Smooth muscle cell (in vitro differentiated cells): Measurements from ENCODE around the gene UBE2S. TPM values are rescaled to one million over a fixed set of nuclear protein-coding genes. Genes with fewer than 3 reads are reported as not detected.

ENCODE experiments used
- DNase-seq: peaks from one replicate; lab custom pipeline; 2025; ENCODE audit not compliant: unreplicated experiment; lab: John Stamatoyannopoulos, UW
- H2AFZ ChIP-seq: fragments of 200-600 bp; sonication (generic); 2 replicates; pipeline ENCODE4 v1.6.0; 2016; ENCODE audit warnings: antibody characterized with exemption, low read depth, mild to moderate bottlenecking
- H3F3A ChIP-seq: fragments of 200-600 bp; sonication (generic); 2 replicates; pipeline ENCODE4 v1.6.0; 2017; ENCODE audit warnings: antibody characterized with exemption, low read depth
- H3K27ac ChIP-seq: fragments of 200-600 bp; sonication (generic); 2 replicates; pipeline ENCODE4 v1.5.1; 2016; ENCODE audit warnings: low read depth, mild to moderate bottlenecking
- H3K27me3 ChIP-seq: fragments of 200-600 bp; sonication (generic); 2 replicates; pipeline ENCODE4 v1.6.1; 2016; ENCODE audit warnings: low read depth, mild to moderate bottlenecking
- H3K36me3 ChIP-seq: fragments of 200-600 bp; sonication (generic); 2 replicates; pipeline ENCODE4 v1.5.1; 2016; ENCODE audit warnings: low read depth
- H3K4me1 ChIP-seq: fragments of 200-600 bp; sonication (generic); 2 replicates; pipeline ENCODE4 v1.5.1; 2016; ENCODE audit warnings: low read depth
- H3K4me2 ChIP-seq: fragments of 200-600 bp; sonication (generic); 2 replicates; pipeline ENCODE4 v1.6.0; 2016; ENCODE audit warnings: mild to moderate bottlenecking
- H3K4me3 ChIP-seq: fragments of 200-600 bp; sonication (generic); 2 replicates; pipeline ENCODE4 v1.5.1; 2016; ENCODE audit warnings: mild to moderate bottlenecking
- H3K79me2 ChIP-seq: fragments of 200-600 bp; sonication (generic); 2 replicates; pipeline ENCODE4 v1.6.0; 2016; ENCODE audit warnings: low read depth, mild to moderate bottlenecking
- H3K9ac ChIP-seq: fragments of 200-600 bp; sonication (generic); 2 replicates; pipeline ENCODE4 v1.6.0; 2016; ENCODE audit warnings: low read depth
- H3K9me3 ChIP-seq: fragments of 200-600 bp; sonication (generic); replicated peaks from 2 replicates; pipeline ENCODE4 v1.5.1; 2016; ENCODE audit warnings: low read depth
- H4K20me1 ChIP-seq: fragments of 200-600 bp; sonication (generic); 2 replicates; pipeline ENCODE4 v1.6.0; 2016; ENCODE audit warnings: low read depth
- WGBS: methylation state at CpG from one replicate; pipeline ENCODE4 v1.1.7; 2016; ENCODE audit warnings: low lambda C conversion rate; 5-methylcytosine and 5-hydroxymethylcytosine counted together
- polyA plus RNA-seq: library from polyadenylated mRNA; unstranded; fragments of >200 nt; fragmentation: Nextera tagmentation; extraction: Ambion mirVana; gene quantifications from 2 replicates; pipeline ENCODE4 v1.2.1, GENCODE V29; 2016
- total RNA-seq: library from RNA; depleted of rRNA; stranded (reverse); fragments of >200 nt; gene quantifications from 2 replicates; pipeline ENCODE4 v1.2.3, GENCODE V29; 2014
- TF ChIP-seq, protein P1 (sequence below): fragments of 200-600 bp; sonication (generic); IDR thresholded peaks from 2 replicates; pipeline ENCODE4 v1.5.1; 2017; ENCODE audit warnings: borderline replicate concordance, mild to moderate bottlenecking, antibody characterized with exemption; ENCODE audit not compliant: insufficient read depth, poor library complexity, severe bottlenecking

UBE2S gene
- total and polyA plus RNA-seq, 2 experiments from 2014 or later: 39.9 to 171 TPM

DNA sequence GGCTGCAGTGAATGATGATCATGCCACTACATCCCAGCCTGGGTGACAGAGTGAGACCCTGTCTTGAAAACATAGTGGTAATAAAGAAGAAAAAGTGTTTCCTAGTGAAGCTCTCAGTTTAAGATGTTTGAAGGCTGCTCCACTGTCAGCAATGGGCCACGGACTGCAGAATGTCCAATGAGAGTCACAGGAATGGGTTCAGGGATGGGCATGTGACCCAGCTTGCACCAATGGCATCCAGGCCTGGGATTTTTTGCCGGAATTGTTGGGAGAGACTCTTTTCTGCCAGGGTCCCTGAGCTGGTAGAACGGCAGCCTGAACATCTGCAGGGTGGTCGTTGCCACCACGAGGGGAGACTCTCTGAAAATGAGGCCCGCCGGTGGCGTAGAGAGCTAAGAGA, 29.3 kb upstream of the UBE2S start:
- H3K4me1 ChIP-seq: no peaks in the 10 kb centered on the region
- TF ChIP-seq, protein P1, sequence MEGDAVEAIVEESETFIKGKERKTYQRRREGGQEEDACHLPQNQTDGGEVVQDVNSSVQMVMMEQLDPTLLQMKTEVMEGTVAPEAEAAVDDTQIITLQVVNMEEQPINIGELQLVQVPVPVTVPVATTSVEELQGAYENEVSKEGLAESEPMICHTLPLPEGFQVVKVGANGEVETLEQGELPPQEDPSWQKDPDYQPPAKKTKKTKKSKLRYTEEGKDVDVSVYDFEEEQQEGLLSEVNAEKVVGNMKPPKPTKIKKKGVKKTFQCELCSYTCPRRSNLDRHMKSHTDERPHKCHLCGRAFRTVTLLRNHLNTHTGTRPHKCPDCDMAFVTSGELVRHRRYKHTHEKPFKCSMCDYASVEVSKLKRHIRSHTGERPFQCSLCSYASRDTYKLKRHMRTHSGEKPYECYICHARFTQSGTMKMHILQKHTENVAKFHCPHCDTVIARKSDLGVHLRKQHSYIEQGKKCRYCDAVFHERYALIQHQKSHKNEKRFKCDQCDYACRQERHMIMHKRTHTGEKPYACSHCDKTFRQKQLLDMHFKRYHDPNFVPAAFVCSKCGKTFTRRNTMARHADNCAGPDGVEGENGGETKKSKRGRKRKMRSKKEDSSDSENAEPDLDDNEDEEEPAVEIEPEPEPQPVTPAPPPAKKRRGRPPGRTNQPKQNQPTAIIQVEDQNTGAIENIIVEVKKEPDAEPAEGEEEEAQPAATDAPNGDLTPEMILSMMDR: no peak

DNA sequence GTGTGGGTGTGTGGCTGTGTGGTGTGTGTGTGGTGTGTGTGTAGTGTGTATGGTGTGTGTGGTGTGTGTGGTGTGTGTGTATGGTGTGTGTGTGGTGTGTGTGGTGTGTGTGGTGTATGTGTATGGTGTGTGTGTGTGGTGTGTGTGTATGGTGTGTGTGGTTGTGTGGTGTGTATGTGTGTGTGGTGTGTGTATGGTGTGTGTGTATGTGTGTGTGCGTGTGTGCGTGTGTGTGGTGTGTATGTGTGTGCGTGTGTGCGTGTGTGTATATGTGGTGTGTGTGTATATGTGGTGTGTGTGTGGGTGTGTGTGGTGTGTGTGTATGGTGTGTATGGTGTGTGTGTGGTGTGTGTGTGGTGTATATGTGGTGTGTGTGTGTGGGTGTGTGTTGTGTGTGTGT, 27.4 kb upstream of the UBE2S start:
- no peak overlapping the region for H3K9ac ChIP-seq

More for the DNA sequence above, 29.3 kb upstream of the UBE2S start:
- 49% methylated on average over 8 of the region's 8 CpGs for WGBS
- Histone ChIP-seq H3K4me2 (no peak overlapping the region), H3K4me3 (no peak overlapping the region), H3K27ac (no peak overlapping the region), H2AFZ (no peak overlapping the region), H4K20me1 (no peaks in the 10 kb centered on the region), H3K36me3 (no peaks in the 10 kb centered on the region), H3K27me3 (peaks cover 39% of the 10 kb centered on the region), H3K9me3 (no peaks in the 10 kb centered on the region), H3F3A (no peaks in the 10 kb centered on the region), H3K9ac (no peak overlapping the region), H3K79me2 (no peaks in the 10 kb centered on the region)
- no peak for DNase-seq

DNA sequence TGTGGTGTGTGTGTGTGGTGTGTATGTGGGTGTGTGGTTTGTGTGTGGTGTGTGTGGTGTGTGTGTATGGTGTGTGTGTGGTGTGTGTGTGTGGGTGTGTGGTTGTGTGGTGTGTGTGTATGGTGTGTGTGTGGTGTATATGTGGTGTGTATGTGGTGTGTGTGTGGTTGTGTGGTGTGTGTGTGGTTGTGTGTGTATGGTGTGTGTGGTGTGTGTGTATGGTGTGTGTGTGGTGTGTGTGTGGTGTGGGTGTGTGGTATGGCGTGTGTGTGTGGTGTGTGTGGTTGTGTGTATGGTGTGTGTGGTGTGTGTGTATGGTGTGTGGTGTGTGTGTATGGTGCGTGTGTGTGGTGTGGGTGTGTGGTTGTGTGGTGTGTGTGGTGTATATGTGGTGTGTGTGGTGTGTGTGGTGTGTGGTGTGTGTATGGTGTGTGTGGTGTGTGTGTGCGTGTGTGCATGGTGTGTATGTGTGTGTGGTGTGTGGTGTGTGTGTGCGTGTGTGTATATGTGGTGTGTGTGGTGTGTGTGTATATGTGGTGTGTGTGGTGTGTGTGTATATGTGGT, 26.9 kb upstream of the UBE2S start:
- TF ChIP-seq, protein P1: no peak
- no CpG with 5 or more reads among the region's 4 CpGs for WGBS
- H3K27me3 ChIP-seq: peaks cover 15% of the 10 kb centered on the region

More for the DNA sequence above, 27.4 kb upstream of the UBE2S start:
- no peaks in the 10 kb centered on the region for H3K79me2 ChIP-seq
- no peak overlapping the region for H3K27ac ChIP-seq
- no peak overlapping the region for H3K4me2 ChIP-seq
- no peak overlapping the region for H2AFZ ChIP-seq
- no peaks in the 10 kb centered on the region for H4K20me1 ChIP-seq
- H3K27me3 ChIP-seq: peaks cover 21% of the 10 kb centered on the region
- H3F3A ChIP-seq: no peaks in the 10 kb centered on the region
- no peaks in the 10 kb centered on the region for H3K36me3 ChIP-seq
- no peak for DNase-seq
- TF ChIP-seq, protein P1: no peak
- H3K4me1 ChIP-seq: no peaks in the 10 kb centered on the region
- no peaks in the 10 kb centered on the region for H3K9me3 ChIP-seq
- 100% methylated on average over 4 of the region's 4 CpGs for WGBS
- H3K4me3 ChIP-seq: no peak overlapping the region

DNA sequence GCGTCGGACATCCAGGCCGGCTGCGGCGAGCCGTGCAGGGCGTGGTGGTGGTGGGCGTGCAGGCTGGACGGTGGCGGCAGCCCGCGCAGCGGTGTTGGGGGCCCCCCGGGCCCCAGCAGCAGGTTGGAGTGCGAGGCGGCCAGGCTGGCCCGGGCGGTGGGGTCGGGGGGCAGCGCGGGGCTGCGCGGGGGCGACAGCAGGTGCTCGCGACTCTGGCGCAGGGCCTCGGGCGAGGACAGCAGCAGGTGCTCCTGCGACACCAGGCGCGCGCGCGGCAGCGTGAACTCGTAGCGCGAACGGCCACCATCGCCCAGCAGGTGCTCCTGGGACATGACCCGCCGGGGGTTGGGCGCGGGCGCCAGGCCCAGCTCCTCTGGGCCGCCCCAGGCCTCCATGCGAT, 25.7 kb upstream of the UBE2S start:
- Histone ChIP-seq H3K79me2 (no peaks in the 10 kb centered on the region), H3K36me3 (no peaks in the 10 kb centered on the region), H3K9me3 (no peaks in the 10 kb centered on the region), H4K20me1 (no peaks in the 10 kb centered on the region), H3K4me2 (no peak overlapping the region), H3F3A (no peaks in the 10 kb centered on the region), H3K4me1 (no peaks in the 10 kb centered on the region), H3K4me3 (no peak overlapping the region), H3K9ac (no peak overlapping the region), H3K27ac (no peak overlapping the region), H3K27me3 (peaks cover 3% of the 10 kb centered on the region), H2AFZ (no peak overlapping the region)
- TF ChIP-seq, protein P1: no peak
- 92% methylated on average over 31 of the region's 48 CpGs for WGBS
- DNase-seq: no peak

More for the DNA sequence above, 26.9 kb upstream of the UBE2S start:
- H3K27ac ChIP-seq: no peak overlapping the region
- no peaks in the 10 kb centered on the region for H4K20me1 ChIP-seq
- no peaks in the 10 kb centered on the region for H3K36me3 ChIP-seq
- no peaks in the 10 kb centered on the region for H3K9me3 ChIP-seq
- no peak overlapping the region for H3K9ac ChIP-seq
- H3K4me3 ChIP-seq: no peak overlapping the region
- no peaks in the 10 kb centered on the region for H3K79me2 ChIP-seq
- H2AFZ ChIP-seq: no peak overlapping the region
- no peaks in the 10 kb centered on the region for H3F3A ChIP-seq
- H3K4me1 ChIP-seq: no peaks in the 10 kb centered on the region
- no peak overlapping the region for H3K4me2 ChIP-seq
- no peak for DNase-seq
